Endothelial cell (in vitro differentiated cells): ENCODE results near the gene PIGT. TPM values are rescaled to one million over a fixed set of nuclear protein-coding genes. Genes with fewer than 3 reads are reported as not detected.
A peak's percentile ranks its signal among the peaks of the same experiment; 100 is the strongest.

Experiments
- DNase-seq: peaks from one replicate; pipeline ENCODE4 v3.0.0; 2021; ENCODE audit warnings: low spot score
- H3K27ac Mint-ChIP-seq: one replicate; pipeline ENCODE4 v1.8.0; 2021; ENCODE audit warnings: mixed read lengths, inconsistent platforms; ENCODE audit not compliant: unreplicated experiment
- H3K27me3 Mint-ChIP-seq: one replicate; pipeline ENCODE4 v1.8.0; 2021; ENCODE audit warnings: mild to moderate bottlenecking, moderate library complexity, mixed read lengths, inconsistent platforms; ENCODE audit not compliant: unreplicated experiment
- H3K36me3 Mint-ChIP-seq: one replicate; pipeline ENCODE4 v1.8.0; 2021; ENCODE audit warnings: mild to moderate bottlenecking, low read depth, mixed read lengths, inconsistent platforms; ENCODE audit not compliant: unreplicated experiment
- H3K4me1 Mint-ChIP-seq: one replicate; pipeline ENCODE4 v1.8.0; 2021; ENCODE audit warnings: mild to moderate bottlenecking, mixed read lengths, inconsistent platforms; ENCODE audit not compliant: unreplicated experiment
- H3K4me3 Mint-ChIP-seq: one replicate; pipeline ENCODE4 v1.8.0; 2021; ENCODE audit warnings: mild to moderate bottlenecking, mixed read lengths, inconsistent platforms; ENCODE audit not compliant: unreplicated experiment
- H3K9me3 Mint-ChIP-seq: one replicate; pipeline ENCODE4 v1.8.0; 2021; ENCODE audit warnings: mixed read lengths, inconsistent platforms; ENCODE audit not compliant: unreplicated experiment
- total RNA-seq: library from RNA; stranded (reverse); fragmentation: NEBNext Ultra II Directional; extraction: Animal tissue kit (Norgen Biotek cat#: 25700); gene quantifications from one replicate; pipeline ENCODE4 v1.2.1, GENCODE V29; 2021; ENCODE audit not compliant: unreplicated experiment
- TF ChIP-seq, protein P1 (sequence below): fragments of 200-600 bp; sonication (generic); IDR thresholded peaks from one replicate; pipeline ENCODE4 v1.5.0; 2021; ENCODE audit warnings: antibody characterized with exemption; ENCODE audit not compliant: unreplicated experiment

Gene PIGT
- total RNA-seq, 1 donor from 2014 or later, result 68.6 TPM

DNA sequence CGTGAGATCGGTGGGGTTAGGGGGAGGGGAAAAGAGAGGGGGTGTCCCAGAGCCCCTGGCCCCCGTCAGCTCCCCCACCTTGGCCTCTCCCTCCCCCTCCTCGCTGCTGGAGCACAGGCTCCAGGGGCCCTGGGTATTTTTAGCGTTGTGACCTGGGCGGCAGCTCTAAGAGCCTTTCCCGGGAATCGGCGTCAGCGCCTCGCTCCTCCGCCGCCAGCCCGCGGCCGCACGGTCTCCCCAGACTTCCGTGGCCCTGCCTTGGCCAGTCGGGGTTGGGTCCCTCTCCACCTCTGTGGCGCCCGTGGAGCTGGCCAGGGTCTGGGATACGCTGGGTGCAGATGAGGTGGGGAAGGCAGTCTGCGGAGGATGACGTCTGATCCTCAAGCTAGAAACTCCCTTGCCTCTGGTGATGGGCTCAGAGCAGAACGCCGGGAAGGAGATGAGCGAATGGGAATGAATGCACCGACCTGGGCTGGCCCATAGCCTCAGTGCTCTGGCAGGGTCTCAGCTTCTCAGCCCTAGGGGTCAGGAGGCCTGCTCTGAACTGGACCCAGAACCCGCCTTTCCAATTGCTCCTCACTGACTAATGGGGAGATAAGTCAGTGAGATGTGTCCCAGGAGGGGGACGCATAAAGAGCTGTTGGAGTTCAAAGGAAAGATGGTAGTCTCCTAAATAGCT is 8.7 kb upstream of the PIGT start:
- Mint-ChIP-seq H3K27me3 (peaks cover 22% of the 10 kb centered on the region), H3K36me3 (peaks cover 3% of the 10 kb centered on the region), H3K4me1 (peaks cover 2% of the 10 kb centered on the region), H3K9me3 (no peaks in the 10 kb centered on the region), H3K27ac (no peak overlapping the region), H3K4me3 (peak overlapping the region; percentile 69)
- TF ChIP-seq, protein P1, sequence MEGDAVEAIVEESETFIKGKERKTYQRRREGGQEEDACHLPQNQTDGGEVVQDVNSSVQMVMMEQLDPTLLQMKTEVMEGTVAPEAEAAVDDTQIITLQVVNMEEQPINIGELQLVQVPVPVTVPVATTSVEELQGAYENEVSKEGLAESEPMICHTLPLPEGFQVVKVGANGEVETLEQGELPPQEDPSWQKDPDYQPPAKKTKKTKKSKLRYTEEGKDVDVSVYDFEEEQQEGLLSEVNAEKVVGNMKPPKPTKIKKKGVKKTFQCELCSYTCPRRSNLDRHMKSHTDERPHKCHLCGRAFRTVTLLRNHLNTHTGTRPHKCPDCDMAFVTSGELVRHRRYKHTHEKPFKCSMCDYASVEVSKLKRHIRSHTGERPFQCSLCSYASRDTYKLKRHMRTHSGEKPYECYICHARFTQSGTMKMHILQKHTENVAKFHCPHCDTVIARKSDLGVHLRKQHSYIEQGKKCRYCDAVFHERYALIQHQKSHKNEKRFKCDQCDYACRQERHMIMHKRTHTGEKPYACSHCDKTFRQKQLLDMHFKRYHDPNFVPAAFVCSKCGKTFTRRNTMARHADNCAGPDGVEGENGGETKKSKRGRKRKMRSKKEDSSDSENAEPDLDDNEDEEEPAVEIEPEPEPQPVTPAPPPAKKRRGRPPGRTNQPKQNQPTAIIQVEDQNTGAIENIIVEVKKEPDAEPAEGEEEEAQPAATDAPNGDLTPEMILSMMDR, result no peak
- DNase-seq, result peak; percentile 30

DNA sequence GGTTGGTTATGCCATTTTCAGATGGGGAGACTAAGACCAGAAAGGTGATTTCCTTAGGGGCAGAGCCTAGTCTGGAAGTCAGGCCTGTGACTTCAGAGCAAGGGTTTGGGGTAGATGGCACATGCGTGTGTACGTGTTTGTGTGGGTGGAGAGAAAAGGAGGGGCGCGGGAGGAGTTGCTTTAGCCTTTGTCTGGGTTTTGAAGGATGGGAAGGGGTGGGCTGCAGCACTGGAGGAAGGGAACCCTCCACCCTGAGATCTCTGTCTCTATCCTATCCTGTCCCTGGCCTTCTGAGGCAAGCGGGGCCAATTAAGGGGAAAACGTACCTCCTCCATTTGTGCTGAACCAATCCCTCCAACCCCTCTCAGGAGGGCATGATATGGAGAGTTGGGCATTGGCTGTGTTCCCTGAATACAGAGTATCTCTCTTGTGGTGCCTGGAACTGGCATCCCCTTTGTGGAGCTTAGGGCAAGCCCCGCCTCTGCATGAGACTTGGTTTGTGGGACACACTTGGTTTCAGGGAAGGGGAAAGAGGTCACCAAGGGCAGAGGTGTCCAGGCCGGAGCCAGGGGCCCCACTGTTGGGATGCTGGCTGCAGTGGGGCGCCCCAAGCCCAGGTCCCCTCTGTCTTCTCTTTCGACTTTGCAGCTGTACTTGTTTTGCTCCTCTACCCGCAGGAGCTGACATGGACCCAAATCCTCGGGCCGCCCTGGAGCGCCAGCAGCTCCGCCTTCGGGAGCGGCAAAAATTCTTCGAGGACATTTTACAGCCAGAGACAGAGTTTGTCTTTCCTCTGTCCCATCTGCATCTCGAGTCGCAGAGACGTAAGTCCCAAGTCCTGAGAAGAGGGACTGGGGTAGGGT is 7.9 kb upstream of the PIGT start, which contains the start of gene DBNDD2:
Gene DBNDD2 (plus strand): TSS at position 507 of the 863 bp plus-strand sequence. CDS start 179 bp downstream, at position 686.
- no peak within 1 kb of the TSS for H3K27ac Mint-ChIP-seq

DNA sequence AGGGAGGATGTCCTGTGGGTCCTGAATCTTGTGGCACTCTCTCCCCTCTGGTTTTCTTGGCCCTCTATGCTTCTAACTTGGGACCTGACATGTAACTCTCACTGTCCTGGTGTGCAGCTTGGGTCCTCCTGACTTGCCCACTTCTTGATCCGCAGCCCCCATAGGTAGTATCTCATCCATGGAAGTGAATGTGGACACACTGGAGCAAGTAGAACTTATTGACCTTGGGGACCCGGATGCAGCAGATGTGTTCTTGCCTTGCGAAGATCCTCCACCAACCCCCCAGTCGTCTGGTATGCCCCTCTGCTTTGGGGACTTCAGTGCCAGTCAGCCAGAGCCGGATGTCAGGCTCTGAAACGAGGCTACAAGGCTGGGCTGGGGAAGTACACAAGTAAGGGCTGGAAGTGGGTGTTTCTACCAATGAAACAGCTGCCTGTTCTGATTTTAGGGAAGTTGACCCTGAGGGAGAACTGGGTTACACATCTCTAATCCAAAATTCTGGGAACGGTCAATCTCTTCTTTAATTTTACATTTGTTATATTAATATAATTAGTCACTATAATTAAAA is 7.2 kb upstream of the PIGT start:
- Mint-ChIP-seq H3K4me1 (peaks cover 2% of the 10 kb centered on the region), H3K36me3 (peaks cover 3% of the 10 kb centered on the region), H3K27ac (no peak overlapping the region), H3K4me3 (no peak overlapping the region), H3K9me3 (no peaks in the 10 kb centered on the region), H3K27me3 (peaks cover 22% of the 10 kb centered on the region)
- DNase-seq, result no peak
- TF ChIP-seq, protein P1, result no peak

More for the DNA sequence above, 7.9 kb upstream of the PIGT start, which contains the start of gene DBNDD2:
- Mint-ChIP-seq H3K36me3 (peaks cover 3% of the 10 kb centered on the region), H3K4me3 (peak within 1 kb of the TSS; percentile 69), H3K27me3 (peaks cover 22% of the 10 kb centered on the region), H3K4me1 (peaks cover 2% of the 10 kb centered on the region), H3K9me3 (no peaks in the 10 kb centered on the region)
- TF ChIP-seq, protein P1, result no peak
- DNase-seq, result no peak

DNA sequence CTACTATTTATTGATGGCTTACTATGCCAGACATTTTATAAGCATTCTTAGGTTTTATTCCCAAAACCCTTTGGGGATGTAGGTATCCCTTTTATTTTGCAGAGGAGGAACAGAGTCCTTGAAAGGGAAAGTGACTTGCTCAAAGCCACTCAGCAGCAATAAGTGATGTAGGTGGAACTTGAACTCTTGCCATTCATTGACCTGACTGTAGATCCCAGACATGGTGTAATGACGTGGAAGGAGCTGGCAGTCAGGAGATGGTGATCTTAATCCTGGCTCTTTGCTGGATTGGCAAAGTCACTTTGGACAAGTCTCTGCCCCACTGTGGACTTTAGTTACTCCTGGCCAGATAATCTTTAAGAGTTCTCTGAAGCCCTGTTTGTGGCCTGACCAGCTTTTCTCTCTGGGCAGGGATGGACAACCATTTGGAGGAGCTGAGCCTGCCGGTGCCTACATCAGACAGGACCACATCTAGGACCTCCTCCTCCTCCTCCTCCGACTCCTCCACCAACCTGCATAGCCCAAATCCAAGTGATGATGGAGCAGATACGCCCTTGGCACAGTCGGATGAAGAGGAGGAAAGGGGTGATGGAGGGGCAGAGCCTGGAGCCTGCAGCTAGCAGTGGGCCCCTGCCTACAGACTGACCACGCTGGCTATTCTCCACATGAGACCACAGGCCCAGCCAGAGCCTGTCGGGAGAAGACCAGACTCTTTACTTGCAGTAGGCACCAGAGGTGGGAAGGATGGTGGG is 6.2 kb upstream of the PIGT start:
- Mint-ChIP-seq H3K27me3 (peaks cover 17% of the 10 kb centered on the region), H3K27ac (no peak overlapping the region), H3K4me3 (no peak overlapping the region), H3K9me3 (no peaks in the 10 kb centered on the region), H3K36me3 (peaks cover 3% of the 10 kb centered on the region), H3K4me1 (peaks cover 1% of the 10 kb centered on the region)
- DNase-seq, result no peak
- TF ChIP-seq, protein P1, result no peak
